Activated CD8-positive, alpha-beta T cell treated with anti-CD3 and anti-CD28 coated beads for 36 hours (primary cell): ENCODE data around the gene AGT. TPM values are rescaled to one million over a fixed set of nuclear protein-coding genes. Genes with fewer than 3 reads are reported as not detected.

Experiments
- ATAC-seq: fragments of 200-7000 bp; cut with Tn5 transposase; one replicate; pipeline ENCODE4 v1.10.0; 2021; ENCODE audit warnings: mild to moderate bottlenecking, moderate library complexity
- CTCF ChIA-PET: fragments of 350-600 bp; sonication (Branson Sonifier 250); formaldehyde crosslinking; loops from one replicate; lab custom pipeline; 2021; ENCODE audit warnings: antibody characterized with exemption; lab: Charles Lee
- POLR2A ChIA-PET: fragments of 350-600 bp; sonication (Branson Sonifier 250); formaldehyde crosslinking; loops from one replicate; lab custom pipeline; 2021; ENCODE audit warnings: antibody characterized with exemption; lab: Charles Lee
- DNase-seq: peaks from one replicate; pipeline ENCODE4 v3.0.0-alpha.2; 2020
- H3K27ac Mint-ChIP-seq: one replicate; pipeline ENCODE4 v1.8.0; 2021; ENCODE audit warnings: mild to moderate bottlenecking, mixed read lengths
- H3K27me3 Mint-ChIP-seq: one replicate; pipeline ENCODE4 v1.8.0; 2021; ENCODE audit warnings: mixed read lengths
- H3K36me3 Mint-ChIP-seq: one replicate; pipeline ENCODE4 v1.8.0; 2021; ENCODE audit warnings: low read depth, mixed read lengths
- H3K4me1 Mint-ChIP-seq: one replicate; pipeline ENCODE4 v1.8.0; 2021; ENCODE audit warnings: low read depth, mixed read lengths
- H3K4me3 Mint-ChIP-seq: one replicate; pipeline ENCODE4 v1.8.0; 2021; ENCODE audit warnings: mild to moderate bottlenecking, moderate library complexity, mixed read lengths
- H3K9me3 Mint-ChIP-seq: one replicate; pipeline ENCODE4 v1.8.0; 2021; ENCODE audit warnings: mixed read lengths
- CTCF ChIP-seq: fragments of 200-600 bp; IDR thresholded peaks from one replicate; pipeline ENCODE4 v1.8.0; 2022; ENCODE audit warnings: antibody characterized with exemption, mild to moderate bottlenecking
- intact Hi-C: fragments of 100-400 bp; cut with micrococcal nuclease; formaldehyde crosslinking; loops from one replicate; pipeline ENCODE4 v1.10.0; 2022
- total RNA-seq, 2 experiments: library from RNA; stranded (reverse); gene quantifications; one replicate each; pipeline ENCODE4 v1.2.3, GENCODE V29; 2021

The AGT gene
- total RNA-seq, 2 experiments from 2014 or later = not detected

DNA sequence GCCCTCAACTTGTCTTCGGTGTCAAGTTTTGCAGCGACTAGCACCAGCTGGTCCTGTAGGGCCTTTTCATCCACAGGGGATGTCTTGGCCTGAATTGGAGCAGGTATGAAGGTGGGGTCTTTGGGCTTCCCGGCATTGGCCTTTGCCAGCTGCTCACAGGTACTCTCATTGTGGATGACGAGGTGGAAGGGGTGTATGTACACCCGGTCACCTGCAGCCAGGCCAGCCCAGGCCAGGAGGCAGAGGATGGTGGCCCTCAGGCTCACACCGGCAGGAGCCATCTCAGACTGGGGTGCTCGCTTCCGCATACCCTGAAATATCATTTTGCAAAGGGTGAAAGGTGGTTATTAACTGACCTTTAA is 3.4 kb downstream of the AGT start:
- H3K4me1 Mint-ChIP-seq = peaks cover 3% of the 10 kb centered on the region
- intact Hi-C loops = no loop called here

GRCh38 chr1:230709619-230710542 is 4.0 kb downstream of the AGT start:
- no peak for TF ChIP-seq CTCF
- intact Hi-C loops = no loop called here
- Mint-ChIP-seq H3K9me3 (no peaks in the 10 kb centered on the region), H3K4me1 (peaks cover 3% of the 10 kb centered on the region), H3K27ac (no peak overlapping the region), H3K4me3 (no peak overlapping the region), H3K27me3 (peaks cover 9% of the 10 kb centered on the region), H3K36me3 (no peaks in the 10 kb centered on the region)
- ATAC-seq = no peak
- ChIA-PET CTCF (no interaction called here), POLR2A (no interaction called here)
- no peak for DNase-seq

More for the DNA sequence above, 3.4 kb downstream of the AGT start:
- no peak for TF ChIP-seq CTCF
- ChIA-PET CTCF (no interaction called here), POLR2A (no interaction called here)
- Mint-ChIP-seq H3K9me3 (no peaks in the 10 kb centered on the region), H3K27ac (no peak overlapping the region), H3K36me3 (no peaks in the 10 kb centered on the region), H3K4me3 (no peak overlapping the region), H3K27me3 (peaks cover 8% of the 10 kb centered on the region)
- DNase-seq (no peak), ATAC-seq (no peak)

DNA sequence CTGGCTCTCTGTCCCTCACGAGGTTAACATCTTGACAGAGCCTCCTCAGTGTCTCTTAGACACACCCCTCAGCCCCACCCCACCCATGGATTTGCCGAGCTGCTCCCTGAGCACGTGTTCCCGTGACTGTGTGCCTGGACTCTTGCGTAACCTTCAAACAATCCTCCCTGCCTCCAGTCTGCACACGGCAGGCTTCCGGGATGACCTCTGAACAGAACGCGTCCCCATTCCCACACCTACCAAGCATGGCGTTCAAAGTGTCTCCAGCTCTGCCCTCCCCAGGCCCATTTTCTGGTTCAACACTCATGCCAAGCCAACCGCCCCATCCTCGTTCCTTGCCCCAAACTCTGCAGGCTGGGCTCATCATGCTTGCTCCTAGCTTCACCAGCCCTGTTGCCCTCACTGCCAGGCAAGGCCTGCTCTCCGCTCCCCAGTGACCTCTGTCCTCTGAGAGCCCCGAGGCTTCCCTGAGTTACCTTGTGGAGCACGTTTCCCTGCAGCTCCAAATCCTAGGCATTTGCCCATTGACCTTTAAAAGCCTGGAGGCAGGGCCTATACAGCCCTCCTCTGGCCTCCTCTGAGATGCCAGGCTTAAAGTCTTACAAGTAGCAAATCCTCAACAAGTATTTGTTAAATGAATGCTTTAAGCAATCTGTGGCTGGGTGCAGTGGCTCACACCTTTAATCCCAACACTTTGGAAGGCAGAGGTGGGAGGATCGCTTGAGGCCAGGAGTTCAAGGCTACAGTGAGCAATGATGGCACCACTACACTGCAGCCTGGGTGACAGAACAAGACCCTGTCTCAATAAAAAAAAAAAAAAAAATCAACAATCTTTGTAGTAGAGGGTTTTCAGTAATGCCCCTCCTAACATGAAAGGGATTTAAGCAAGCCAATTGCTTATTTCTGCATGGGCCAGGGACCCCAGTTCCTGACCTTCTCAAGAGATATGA is 5.0 kb downstream of the AGT start:
- POLR2A ChIA-PET = no interaction called here
- ATAC-seq (no peak), DNase-seq (no peak)
- Mint-ChIP-seq H3K9me3 (no peaks in the 10 kb centered on the region), H3K4me1 (peaks cover 3% of the 10 kb centered on the region), H3K36me3 (no peaks in the 10 kb centered on the region), H3K27ac (no peak overlapping the region), H3K4me3 (no peak overlapping the region), H3K27me3 (peaks cover 7% of the 10 kb centered on the region)
- CTCF ChIA-PET = no interaction called here
- intact Hi-C loops = no loop called here
- no peak for TF ChIP-seq CTCF

- Mint-ChIP-seq H3K27me3 (peaks cover 7% of the 10 kb centered on the region), H3K27ac (no peak overlapping the region), H3K4me1 (peaks cover 3% of the 10 kb centered on the region), H3K4me3 (no peak overlapping the region), H3K36me3 (no peaks in the 10 kb centered on the region), H3K9me3 (no peaks in the 10 kb centered on the region)
- intact Hi-C loops = no loop called here
- ChIA-PET POLR2A (no interaction called here), CTCF (no interaction called here)
- ATAC-seq = no peak
- no peak for DNase-seq
- no peak for TF ChIP-seq CTCF
These were observed 5.9 kb downstream of the AGT start for GRCh38 chr1:230707732-230708630.
